A673 (cell line): Measurements from ENCODE around the gene AFF2.

Experiments
- CTCF ChIP-seq: fragments of 300-800, 200-600 bp; sonication (generic); conservative IDR thresholded peaks from 2 replicates; pipeline ENCODE4 v1.5.1; 2017; ENCODE audit warnings: low read depth, mild to moderate bottlenecking, antibody characterized with exemption, low read length, moderate library complexity, mixed read lengths
- EZH2 ChIP-seq: fragments of 200-600 bp; sonication (generic); IDR thresholded peaks from 2 replicates; pipeline ENCODE4 v1.6.1; 2017; ENCODE audit warnings: borderline replicate concordance, low read depth, mild to moderate bottlenecking, mixed read lengths, antibody characterized with exemption, low read length; ENCODE audit not compliant: poor library complexity, severe bottlenecking

DNA sequence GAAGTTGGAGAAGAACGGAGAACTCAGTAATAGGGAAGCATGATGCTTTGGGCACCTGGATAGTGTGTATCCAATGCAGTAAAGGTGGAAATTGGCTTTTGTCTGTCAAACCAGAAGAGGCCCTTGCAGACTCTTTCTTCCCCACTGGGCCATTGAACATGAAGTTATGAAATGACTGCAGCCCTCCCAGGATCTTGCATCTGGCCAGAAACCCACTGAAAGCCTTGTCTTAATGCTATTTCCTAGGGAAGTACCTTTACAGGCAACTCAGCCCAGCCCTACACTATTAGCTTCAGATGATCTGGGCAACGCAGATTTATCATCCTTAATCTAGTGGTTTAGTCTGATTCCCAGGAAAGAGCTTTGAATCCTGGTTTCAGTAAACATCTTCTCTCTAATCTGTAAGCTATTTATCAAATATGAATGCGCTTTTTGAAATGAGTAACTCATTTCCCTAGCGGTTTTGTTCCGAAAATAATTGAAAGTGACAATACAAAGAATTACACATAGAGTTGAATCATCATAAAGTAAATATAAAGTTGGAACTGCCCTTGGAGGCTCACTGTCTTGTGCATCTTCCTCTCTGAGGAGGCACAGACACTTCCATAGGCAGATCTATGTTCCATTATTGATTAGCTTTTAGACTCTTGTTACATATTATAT lies 540.6 kb downstream of the AFF2 start:
- no peak for TF ChIP-seq CTCF
- TF ChIP-seq EZH2 = no peak
